GM23338 (cell line): Measurements from ENCODE around the gene RPS5. TPM values are rescaled to one million over a fixed set of nuclear protein-coding genes. Genes with fewer than 3 reads are reported as not detected.

Experiments used
- ATAC-seq: fragments of 200-7000 bp; cut with Tn5 transposase; 3 replicates; pipeline ENCODE4 v1.9.1; 2020
- DNase-seq: peaks from one replicate; pipeline ENCODE4 v3.0.0-alpha.2; 2015; ENCODE audit warnings: low spot score
- H2AFZ ChIP-seq: fragments of 200-600 bp; sonication (generic); 2 replicates; pipeline ENCODE4 v1.8.0; 2016; ENCODE audit warnings: antibody characterized with exemption, mild to moderate bottlenecking, moderate library complexity
- H3F3A ChIP-seq: fragments of 200-600 bp; sonication (generic); replicated peaks from 2 replicates; pipeline ENCODE4 v1.8.0; 2017; ENCODE audit warnings: antibody characterized with exemption, mixed run types, low read depth
- H3K27ac ChIP-seq: fragments of 200-600 bp; sonication (generic); 2 replicates; pipeline ENCODE4 v1.6.1; 2016; ENCODE audit warnings: low read depth
- H3K27me3 ChIP-seq: fragments of 200-600 bp; sonication (generic); 2 replicates; pipeline ENCODE4 v1.8.0; 2016; ENCODE audit warnings: mild to moderate bottlenecking, mixed run types, moderate library complexity; ENCODE audit not compliant: insufficient read depth
- H3K36me3 ChIP-seq: fragments of 200-600 bp; sonication (generic); 2 replicates; pipeline ENCODE4 v1.8.0; 2016; ENCODE audit warnings: mild to moderate bottlenecking; ENCODE audit not compliant: insufficient read depth
- H3K4me1 ChIP-seq: fragments of 200-600 bp; sonication (generic); 2 replicates; pipeline ENCODE4 v1.8.0; 2016; ENCODE audit warnings: mild to moderate bottlenecking, moderate library complexity; ENCODE audit not compliant: insufficient read depth
- H3K4me2 ChIP-seq: fragments of 200-600 bp; sonication (generic); 2 replicates; pipeline ENCODE4 v1.7.1; 2017; ENCODE audit warnings: mixed run types
- H3K4me3 ChIP-seq: fragments of 200-600 bp; sonication (generic); 2 replicates; pipeline ENCODE4 v1.6.1; 2016; ENCODE audit warnings: mixed run types
- H3K79me2 ChIP-seq: fragments of 200-600 bp; sonication (generic); replicated peaks from 2 replicates; pipeline ENCODE4 v1.8.0; 2017; ENCODE audit warnings: mild to moderate bottlenecking; ENCODE audit not compliant: insufficient read depth
- H3K9me2 ChIP-seq: fragments of 200-600 bp; sonication (generic); 2 replicates; pipeline ENCODE4 v1.8.0; 2017; ENCODE audit not compliant: insufficient read depth
- H4K20me1 ChIP-seq: fragments of 200-600 bp; sonication (generic); replicated peaks from 2 replicates; pipeline ENCODE4 v1.8.0; 2017; ENCODE audit warnings: mild to moderate bottlenecking; ENCODE audit not compliant: insufficient read depth
- H3K27ac Mint-ChIP-seq: 2 replicates; pipeline ENCODE4 v1.8.0; 2020; ENCODE audit warnings: inconsistent platforms, mild to moderate bottlenecking, moderate library complexity, mixed read lengths
- H3K27me3 Mint-ChIP-seq: 3 replicates; pipeline ENCODE4 v1.8.0; 2022; ENCODE audit warnings: low read depth, mild to moderate bottlenecking, moderate library complexity, mixed read lengths, inconsistent platforms; ENCODE audit not compliant: insufficient read depth, poor library complexity
- H3K36me3 Mint-ChIP-seq: 3 replicates; pipeline ENCODE4 v1.8.0; 2021; ENCODE audit warnings: low read depth, mild to moderate bottlenecking, inconsistent platforms, moderate library complexity, mixed read lengths
- H3K4me1 Mint-ChIP-seq: 3 replicates; pipeline ENCODE4 v1.8.0; 2020; ENCODE audit warnings: mild to moderate bottlenecking, inconsistent platforms, mixed read lengths
- H3K4me3 Mint-ChIP-seq: 3 replicates; pipeline ENCODE4 v1.8.0; 2021; ENCODE audit warnings: moderate library complexity, mild to moderate bottlenecking, inconsistent platforms, mixed read lengths
- H3K9me3 Mint-ChIP-seq: 3 replicates; pipeline ENCODE4 v1.8.0; 2020; ENCODE audit warnings: moderate library complexity, mild to moderate bottlenecking, inconsistent platforms, mixed read lengths
- CREB1 ChIP-seq: fragments of 250-450 bp; sonication (Bioruptor Pico); IDR thresholded peaks from 2 replicates; pipeline ENCODE4 v1.5.0; 2020; ENCODE audit warnings: low read depth, mild to moderate bottlenecking, moderate library complexity
- EZH2 ChIP-seq: fragments of 200-600 bp; sonication (generic); IDR thresholded peaks from one replicate; pipeline ENCODE4 v1.8.0; 2017; ENCODE audit warnings: antibody characterized with exemption, mild to moderate bottlenecking, low read depth; ENCODE audit not compliant: unreplicated experiment
- EZH2phosphoT487 ChIP-seq: fragments of 200-600 bp; sonication (generic); IDR thresholded peaks from one replicate; pipeline ENCODE4 v1.8.1; 2018; ENCODE audit warnings: antibody characterized with exemption; ENCODE audit not compliant: unreplicated experiment
- NANOG ChIP-seq: IDR thresholded peaks from 2 replicates; pipeline ENCODE4 v1.6.1; 2016; ENCODE audit warnings: antibody characterized with exemption, borderline replicate concordance
- POLR2AphosphoS5 ChIP-seq: IDR thresholded peaks from 2 replicates; pipeline ENCODE4 v1.6.1; 2016; ENCODE audit warnings: antibody characterized with exemption, low read depth
- ZNF114 ChIP-seq: fragments of 250-450 bp; sonication (Bioruptor Pico); IDR thresholded peaks from 2 replicates; pipeline ENCODE4 v1.5.0; 2020; ENCODE audit warnings: mild to moderate bottlenecking, moderate library complexity
- ZNF331 ChIP-seq: fragments of 250-450 bp; sonication (Bioruptor Pico); IDR thresholded peaks from 2 replicates; pipeline ENCODE4 v1.5.0; 2020; ENCODE audit warnings: low read depth, mild to moderate bottlenecking, moderate library complexity
- polyA plus RNA-seq: library from polyadenylated mRNA; unstranded; fragments of >200 nt; fragmentation: Nextera tagmentation; extraction: Ambion mirVana; gene quantifications from 2 replicates; pipeline ENCODE4 v1.2.1, GENCODE V29; 2016
- total RNA-seq: library from RNA; depleted of rRNA; stranded (reverse); fragments of >200 nt; shearing (Covaris generic); gene quantifications from 2 replicates; pipeline ENCODE4 v1.2.3, GENCODE V29; 2014
- TF ChIP-seq, protein P1 (sequence below), 2 experiments: fragments of 200-600 bp in 1 of 2; sonication (generic) in 1 of 2; conservative IDR thresholded peaks; 2 replicates each; pipeline versions ENCODE4 v1.5.1 to v1.6.1; 2016 to 2017; ENCODE audit warnings: antibody characterized with exemption in 2 of 2, low read depth in 2 of 2, mild to moderate bottlenecking in 2 of 2, moderate library complexity in 1 of 2
- TF ChIP-seq, protein P2 (sequence below): IDR thresholded peaks from one replicate; pipeline ENCODE4 v1.6.1; 2018; ENCODE audit warnings: antibody characterized with exemption; ENCODE audit not compliant: unreplicated experiment
- TF ChIP-seq, protein P3 (sequence below): fragments of 250-450 bp; sonication (Bioruptor Pico); IDR thresholded peaks from 2 replicates; pipeline ENCODE4 v1.5.0; 2020; ENCODE audit warnings: mild to moderate bottlenecking, moderate library complexity

Gene RPS5
- total and polyA plus RNA-seq, 2 experiments from 2014 or later = 734 to 2,111 TPM

DNA sequence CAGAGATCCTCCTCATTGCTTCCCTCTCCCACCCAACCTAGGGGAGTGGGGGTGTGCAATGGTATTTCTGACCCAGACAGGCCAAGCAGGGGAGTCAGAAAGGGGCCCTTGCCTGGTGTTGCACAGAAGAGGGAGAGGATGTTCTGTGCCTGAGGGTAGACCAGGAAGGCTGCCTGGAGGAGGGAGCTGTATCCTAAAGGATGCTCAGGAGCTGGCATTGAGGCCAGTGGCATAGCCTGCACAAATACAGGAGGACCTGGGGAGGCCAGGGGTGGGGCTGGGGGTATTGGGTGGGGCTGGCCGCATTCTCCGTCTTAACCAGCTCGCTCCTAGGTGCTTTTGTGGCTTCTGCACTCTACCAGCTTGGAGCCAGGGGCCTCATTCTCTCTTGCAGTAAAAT lies 12.8 kb downstream of the RPS5 start:
- H3K36me3 Mint-ChIP-seq = peaks cover 8% of the 10 kb centered on the region
- Histone ChIP-seq H3K36me3 (no peaks in the 10 kb centered on the region), H3K4me3 (no peak overlapping the region), H2AFZ (no peak overlapping the region), H3K79me2 (no peaks in the 10 kb centered on the region), H3K4me2 (no peak overlapping the region), H3K27ac (no peak overlapping the region), H4K20me1 (no peaks in the 10 kb centered on the region), H3K9me2 (no peaks in the 10 kb centered on the region), H3K4me1 (peaks cover 5% of the 10 kb centered on the region; the same call in 1 of the 2 replicates), H3F3A (peaks cover 18% of the 10 kb centered on the region), H3K27me3 (peaks cover 21% of the 10 kb centered on the region)
- ATAC-seq = no peak
- H3K9me3 Mint-ChIP-seq = peaks cover 3% of the 10 kb centered on the region; the same call in 1 of the 3 replicates
- peaks cover 13% of the 10 kb centered on the region; the same call in 2 of the 3 replicates for H3K4me1 Mint-ChIP-seq
- TF ChIP-seq, protein P1, sequence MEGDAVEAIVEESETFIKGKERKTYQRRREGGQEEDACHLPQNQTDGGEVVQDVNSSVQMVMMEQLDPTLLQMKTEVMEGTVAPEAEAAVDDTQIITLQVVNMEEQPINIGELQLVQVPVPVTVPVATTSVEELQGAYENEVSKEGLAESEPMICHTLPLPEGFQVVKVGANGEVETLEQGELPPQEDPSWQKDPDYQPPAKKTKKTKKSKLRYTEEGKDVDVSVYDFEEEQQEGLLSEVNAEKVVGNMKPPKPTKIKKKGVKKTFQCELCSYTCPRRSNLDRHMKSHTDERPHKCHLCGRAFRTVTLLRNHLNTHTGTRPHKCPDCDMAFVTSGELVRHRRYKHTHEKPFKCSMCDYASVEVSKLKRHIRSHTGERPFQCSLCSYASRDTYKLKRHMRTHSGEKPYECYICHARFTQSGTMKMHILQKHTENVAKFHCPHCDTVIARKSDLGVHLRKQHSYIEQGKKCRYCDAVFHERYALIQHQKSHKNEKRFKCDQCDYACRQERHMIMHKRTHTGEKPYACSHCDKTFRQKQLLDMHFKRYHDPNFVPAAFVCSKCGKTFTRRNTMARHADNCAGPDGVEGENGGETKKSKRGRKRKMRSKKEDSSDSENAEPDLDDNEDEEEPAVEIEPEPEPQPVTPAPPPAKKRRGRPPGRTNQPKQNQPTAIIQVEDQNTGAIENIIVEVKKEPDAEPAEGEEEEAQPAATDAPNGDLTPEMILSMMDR (conservative IDR thresholded peaks at IDR 0.05; ENCODE audit: low read depth in 2 of 2) = no peak
- no peak for TF ChIP-seq CREB1 (CRISPR knock-in tag)
- TF ChIP-seq EZH2 = no peak
- no peak for TF ChIP-seq ZNF114
- no peak for TF ChIP-seq EZH2phosphoT487
- no peak for TF ChIP-seq ZNF331
- TF ChIP-seq, protein P2, sequence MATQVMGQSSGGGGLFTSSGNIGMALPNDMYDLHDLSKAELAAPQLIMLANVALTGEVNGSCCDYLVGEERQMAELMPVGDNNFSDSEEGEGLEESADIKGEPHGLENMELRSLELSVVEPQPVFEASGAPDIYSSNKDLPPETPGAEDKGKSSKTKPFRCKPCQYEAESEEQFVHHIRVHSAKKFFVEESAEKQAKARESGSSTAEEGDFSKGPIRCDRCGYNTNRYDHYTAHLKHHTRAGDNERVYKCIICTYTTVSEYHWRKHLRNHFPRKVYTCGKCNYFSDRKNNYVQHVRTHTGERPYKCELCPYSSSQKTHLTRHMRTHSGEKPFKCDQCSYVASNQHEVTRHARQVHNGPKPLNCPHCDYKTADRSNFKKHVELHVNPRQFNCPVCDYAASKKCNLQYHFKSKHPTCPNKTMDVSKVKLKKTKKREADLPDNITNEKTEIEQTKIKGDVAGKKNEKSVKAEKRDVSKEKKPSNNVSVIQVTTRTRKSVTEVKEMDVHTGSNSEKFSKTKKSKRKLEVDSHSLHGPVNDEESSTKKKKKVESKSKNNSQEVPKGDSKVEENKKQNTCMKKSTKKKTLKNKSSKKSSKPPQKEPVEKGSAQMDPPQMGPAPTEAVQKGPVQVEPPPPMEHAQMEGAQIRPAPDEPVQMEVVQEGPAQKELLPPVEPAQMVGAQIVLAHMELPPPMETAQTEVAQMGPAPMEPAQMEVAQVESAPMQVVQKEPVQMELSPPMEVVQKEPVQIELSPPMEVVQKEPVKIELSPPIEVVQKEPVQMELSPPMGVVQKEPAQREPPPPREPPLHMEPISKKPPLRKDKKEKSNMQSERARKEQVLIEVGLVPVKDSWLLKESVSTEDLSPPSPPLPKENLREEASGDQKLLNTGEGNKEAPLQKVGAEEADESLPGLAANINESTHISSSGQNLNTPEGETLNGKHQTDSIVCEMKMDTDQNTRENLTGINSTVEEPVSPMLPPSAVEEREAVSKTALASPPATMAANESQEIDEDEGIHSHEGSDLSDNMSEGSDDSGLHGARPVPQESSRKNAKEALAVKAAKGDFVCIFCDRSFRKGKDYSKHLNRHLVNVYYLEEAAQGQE = no peak
- no peak for TF ChIP-seq NANOG
- TF ChIP-seq, protein P3, sequence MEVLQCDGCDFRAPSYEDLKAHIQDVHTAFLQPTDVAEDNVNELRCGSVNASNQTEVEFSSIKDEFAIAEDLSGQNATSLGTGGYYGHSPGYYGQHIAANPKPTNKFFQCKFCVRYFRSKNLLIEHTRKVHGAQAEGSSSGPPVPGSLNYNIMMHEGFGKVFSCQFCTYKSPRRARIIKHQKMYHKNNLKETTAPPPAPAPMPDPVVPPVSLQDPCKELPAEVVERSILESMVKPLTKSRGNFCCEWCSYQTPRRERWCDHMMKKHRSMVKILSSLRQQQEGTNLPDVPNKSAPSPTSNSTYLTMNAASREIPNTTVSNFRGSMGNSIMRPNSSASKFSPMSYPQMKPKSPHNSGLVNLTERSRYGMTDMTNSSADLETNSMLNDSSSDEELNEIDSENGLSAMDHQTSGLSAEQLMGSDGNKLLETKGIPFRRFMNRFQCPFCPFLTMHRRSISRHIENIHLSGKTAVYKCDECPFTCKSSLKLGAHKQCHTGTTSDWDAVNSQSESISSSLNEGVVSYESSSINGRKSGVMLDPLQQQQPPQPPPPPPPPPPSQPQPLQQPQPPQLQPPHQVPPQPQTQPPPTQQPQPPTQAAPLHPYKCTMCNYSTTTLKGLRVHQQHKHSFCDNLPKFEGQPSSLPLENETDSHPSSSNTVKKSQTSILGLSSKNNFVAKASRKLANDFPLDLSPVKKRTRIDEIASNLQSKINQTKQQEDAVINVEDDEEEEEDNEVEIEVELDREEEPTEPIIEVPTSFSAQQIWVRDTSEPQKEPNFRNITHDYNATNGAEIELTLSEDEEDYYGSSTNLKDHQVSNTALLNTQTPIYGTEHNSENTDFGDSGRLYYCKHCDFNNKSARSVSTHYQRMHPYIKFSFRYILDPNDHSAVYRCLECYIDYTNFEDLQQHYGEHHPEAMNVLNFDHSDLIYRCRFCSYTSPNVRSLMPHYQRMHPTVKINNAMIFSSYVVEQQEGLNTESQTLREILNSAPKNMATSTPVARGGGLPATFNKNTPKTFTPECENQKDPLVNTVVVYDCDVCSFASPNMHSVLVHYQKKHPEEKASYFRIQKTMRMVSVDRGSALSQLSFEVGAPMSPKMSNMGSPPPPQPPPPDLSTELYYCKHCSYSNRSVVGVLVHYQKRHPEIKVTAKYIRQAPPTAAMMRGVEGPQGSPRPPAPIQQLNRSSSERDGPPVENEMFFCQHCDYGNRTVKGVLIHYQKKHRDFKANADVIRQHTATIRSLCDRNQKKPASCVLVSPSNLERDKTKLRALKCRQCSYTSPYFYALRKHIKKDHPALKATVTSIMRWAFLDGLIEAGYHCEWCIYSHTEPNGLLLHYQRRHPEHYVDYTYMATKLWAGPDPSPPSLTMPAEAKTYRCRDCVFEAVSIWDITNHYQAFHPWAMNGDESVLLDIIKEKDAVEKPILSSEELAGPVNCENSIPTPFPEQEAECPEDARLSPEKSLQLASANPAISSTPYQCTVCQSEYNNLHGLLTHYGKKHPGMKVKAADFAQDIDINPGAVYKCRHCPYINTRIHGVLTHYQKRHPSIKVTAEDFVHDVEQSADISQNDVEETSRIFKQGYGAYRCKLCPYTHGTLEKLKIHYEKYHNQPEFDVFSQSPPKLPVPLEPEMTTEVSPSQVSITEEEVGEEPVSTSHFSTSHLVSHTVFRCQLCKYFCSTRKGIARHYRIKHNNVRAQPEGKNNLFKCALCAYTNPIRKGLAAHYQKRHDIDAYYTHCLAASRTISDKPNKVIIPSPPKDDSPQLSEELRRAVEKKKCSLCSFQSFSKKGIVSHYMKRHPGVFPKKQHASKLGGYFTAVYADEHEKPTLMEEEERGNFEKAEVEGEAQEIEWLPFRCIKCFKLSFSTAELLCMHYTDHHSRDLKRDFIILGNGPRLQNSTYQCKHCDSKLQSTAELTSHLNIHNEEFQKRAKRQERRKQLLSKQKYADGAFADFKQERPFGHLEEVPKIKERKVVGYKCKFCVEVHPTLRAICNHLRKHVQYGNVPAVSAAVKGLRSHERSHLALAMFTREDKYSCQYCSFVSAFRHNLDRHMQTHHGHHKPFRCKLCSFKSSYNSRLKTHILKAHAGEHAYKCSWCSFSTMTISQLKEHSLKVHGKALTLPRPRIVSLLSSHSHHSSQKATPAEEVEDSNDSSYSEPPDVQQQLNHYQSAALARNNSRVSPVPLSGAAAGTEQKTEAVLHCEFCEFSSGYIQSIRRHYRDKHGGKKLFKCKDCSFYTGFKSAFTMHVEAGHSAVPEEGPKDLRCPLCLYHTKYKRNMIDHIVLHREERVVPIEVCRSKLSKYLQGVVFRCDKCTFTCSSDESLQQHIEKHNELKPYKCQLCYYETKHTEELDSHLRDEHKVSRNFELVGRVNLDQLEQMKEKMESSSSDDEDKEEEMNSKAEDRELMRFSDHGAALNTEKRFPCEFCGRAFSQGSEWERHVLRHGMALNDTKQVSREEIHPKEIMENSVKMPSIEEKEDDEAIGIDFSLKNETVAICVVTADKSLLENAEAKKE (CRISPR knock-in tag) = no peak
- no peak for TF ChIP-seq POLR2AphosphoS5
- DNase-seq = no peak
- peak overlapping the region; percentile 3; the same call in 2 of the 3 replicates for H3K4me3 Mint-ChIP-seq
- H3K27ac Mint-ChIP-seq = no peak overlapping the region
- peaks cover 35% of the 10 kb centered on the region for H3K27me3 Mint-ChIP-seq
